NCI-H2171 (cell line): ENCODE data around the gene MOBP.

ENCODE experiments used
- DNase-seq: peaks from one replicate; lab custom pipeline; 2025; lab: John Stamatoyannopoulos, UW

Gene MOBP

DNA sequence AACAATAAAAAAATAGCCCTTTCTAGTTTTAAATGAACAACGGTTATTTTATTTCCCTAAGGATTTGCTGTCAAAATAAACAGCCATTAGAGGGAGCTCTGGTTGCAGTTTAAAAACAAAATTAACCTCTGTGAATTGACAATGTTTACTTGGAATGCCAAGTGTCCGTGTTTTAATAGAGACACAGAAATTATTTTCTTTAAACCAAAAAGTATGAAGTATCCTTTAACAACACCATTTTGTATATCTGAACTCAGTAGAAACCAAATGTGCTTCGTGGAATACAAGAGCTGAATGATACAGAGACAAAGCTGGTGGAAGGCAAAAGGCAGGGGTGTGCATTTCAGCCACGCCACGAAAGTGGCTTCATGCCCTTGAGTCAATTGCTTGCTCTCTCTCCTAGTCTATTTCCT, 74.4 kb downstream of the MOBP start:
- no peak for DNase-seq

DNA sequence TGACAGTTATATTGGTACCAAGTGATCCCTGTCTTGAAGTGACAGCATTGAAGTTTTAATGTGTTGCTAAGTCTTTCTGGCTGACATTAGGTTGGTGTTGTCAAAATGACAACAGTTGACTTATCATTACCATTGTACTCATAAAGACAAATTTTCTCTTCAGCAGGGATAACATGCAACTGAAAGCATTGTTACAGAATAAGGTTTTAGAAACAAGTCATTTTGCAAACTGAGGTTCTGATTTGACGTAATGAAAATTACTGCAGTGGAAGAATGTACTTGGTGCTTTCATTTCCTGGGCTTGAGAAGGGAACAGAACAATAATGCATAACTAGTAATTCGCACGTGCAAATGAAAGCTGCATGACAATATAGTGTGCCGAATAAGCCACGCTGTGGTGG, 75.1 kb downstream of the MOBP start:
- DNase-seq: no peak

DNA sequence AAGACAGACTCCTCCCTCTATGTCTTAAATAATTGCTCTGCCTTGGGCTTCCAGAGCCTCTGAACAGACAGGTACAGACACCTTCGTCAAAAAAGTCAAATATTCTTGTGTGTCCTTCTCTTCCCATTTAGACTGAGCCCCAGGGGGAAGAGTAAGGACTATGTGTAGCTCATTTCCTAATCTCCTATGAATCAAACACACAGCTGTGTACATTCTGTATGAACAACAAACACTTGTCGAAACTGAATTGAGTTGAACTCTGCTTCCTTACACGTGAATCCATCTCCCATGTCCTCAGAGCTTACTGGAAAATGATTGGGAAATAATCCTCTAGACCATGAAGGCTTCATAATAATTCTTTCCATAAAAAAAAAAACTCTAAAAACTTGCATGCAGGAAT, 80.8 kb downstream of the MOBP start:
- no peak for DNase-seq

DNA sequence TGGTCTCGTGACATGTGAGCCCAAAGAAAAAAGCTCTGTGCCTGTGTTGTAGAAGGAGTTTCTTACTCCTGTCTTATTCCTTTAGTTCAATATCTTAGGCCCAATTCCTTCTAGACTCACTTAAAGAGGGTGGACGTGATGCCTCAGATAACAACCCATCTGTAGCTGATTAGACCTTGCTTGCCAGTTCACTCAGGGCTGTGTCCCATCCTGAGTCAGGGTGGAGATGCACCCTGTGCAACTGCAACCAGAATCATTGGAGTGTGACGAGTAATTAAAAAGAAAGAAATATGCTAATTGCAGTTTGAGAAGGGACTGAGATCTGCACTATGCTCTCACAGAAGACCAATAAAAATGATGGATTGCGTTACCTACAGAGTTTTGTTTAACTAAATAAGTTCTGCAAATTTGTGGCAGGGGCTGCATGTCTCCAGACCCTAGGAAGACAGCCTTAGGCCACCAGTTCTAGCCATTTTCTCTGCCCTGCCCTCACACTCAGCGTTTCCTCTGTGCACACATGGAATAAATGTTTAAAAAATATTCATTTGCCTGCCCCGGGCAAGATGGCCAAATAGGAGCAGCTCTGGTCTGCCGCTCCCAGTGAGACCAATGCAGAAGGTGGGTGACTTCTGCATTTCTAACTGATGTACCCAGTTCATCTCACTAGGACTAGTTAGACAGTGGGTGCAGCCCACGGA, 83.0 kb downstream of the MOBP start:
- DNase-seq: no peak
